ENCODE data around the gene NETO2. TPM values are rescaled to one million over a fixed set of nuclear protein-coding genes. Genes with fewer than 3 reads are reported as not detected.

NETO2 gene
- polyA plus RNA-seq, 1 experiment: 42.2 TPM

DNA sequence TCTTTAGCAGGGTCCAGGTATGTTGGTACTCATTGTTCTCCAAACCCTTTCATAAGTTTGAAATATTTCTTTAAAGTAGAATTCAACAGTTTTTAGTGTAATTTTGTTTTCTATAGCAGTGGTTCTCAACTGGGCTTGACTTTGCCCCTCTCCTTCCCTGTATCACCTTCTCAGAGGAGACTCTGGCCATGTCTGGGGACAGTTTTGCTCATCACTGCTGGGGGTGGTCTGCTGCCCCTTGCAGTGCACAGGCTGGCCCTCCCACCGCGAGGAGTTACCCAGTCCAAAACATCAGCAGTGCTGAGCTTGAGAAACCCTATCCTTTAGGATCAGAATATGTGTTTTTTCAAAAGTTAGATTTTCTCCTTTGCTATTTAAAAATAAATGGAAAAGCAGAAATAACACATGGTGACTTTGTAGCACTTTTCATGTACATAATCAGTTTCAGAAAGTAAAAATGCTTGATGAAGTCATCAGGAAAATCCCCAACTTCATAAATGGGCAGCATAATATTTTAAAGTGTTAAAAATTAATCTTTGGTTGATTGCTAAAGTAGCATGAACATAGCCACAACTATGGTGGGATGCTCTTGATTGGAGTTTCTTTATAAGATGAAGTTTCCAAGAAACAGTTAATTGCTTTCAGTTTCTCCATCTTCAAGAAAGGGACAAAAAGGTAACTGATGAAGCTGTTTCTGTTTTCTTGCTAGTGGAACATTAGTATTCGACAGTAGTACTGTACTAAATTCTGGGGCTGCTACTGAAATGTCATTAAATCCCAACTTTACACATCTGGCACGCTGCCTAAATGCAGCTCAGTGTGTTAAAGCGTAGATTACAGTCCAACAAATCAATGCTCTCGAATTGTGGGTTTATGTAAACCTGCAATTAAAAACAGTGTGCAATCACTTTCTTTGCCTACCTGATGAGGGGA, 70.3 kb downstream of the NETO2 start:
- TF ChIP-seq, protein P1, sequence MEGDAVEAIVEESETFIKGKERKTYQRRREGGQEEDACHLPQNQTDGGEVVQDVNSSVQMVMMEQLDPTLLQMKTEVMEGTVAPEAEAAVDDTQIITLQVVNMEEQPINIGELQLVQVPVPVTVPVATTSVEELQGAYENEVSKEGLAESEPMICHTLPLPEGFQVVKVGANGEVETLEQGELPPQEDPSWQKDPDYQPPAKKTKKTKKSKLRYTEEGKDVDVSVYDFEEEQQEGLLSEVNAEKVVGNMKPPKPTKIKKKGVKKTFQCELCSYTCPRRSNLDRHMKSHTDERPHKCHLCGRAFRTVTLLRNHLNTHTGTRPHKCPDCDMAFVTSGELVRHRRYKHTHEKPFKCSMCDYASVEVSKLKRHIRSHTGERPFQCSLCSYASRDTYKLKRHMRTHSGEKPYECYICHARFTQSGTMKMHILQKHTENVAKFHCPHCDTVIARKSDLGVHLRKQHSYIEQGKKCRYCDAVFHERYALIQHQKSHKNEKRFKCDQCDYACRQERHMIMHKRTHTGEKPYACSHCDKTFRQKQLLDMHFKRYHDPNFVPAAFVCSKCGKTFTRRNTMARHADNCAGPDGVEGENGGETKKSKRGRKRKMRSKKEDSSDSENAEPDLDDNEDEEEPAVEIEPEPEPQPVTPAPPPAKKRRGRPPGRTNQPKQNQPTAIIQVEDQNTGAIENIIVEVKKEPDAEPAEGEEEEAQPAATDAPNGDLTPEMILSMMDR (IDR thresholded peaks at IDR 0.05; ENCODE audit: low read depth, low read length): no peak
- DNase-seq (ENCODE audit: low read depth, low spot score): no peak
- Histone ChIP-seq H3K9me3 (ENCODE audit: control insufficient read depth, insufficient read depth, low read length) (no peaks in the 10 kb centered on the region), H3K27me3 (ENCODE audit: control insufficient read depth, insufficient read depth, low read length) (peaks cover 2% of the 10 kb centered on the region), H3K27ac (ENCODE audit: low read depth, low read length) (no peak overlapping the region), H3K4me3 (ENCODE audit: low read depth, low read length) (no peak overlapping the region)
- ChIA-PET CTCF (no interaction called here), POLR2A (no interaction called here)

DNA sequence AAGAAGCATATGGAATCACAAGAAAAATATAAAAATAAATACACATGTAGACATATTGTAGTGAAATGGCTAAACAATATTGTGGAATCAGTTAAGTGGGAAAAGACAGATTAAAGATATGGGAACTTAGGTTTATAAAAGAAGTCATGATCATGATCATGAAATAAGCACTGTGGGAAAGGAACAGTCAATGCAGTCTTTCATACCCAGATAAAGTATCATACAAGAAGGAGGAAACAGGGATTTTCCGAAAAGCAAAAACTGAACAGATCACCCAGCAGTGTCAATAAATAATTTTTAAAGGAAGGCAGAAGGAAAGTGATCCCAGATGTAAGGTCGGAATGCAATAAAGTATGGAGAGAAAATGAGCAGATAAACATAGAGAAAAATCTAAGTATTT, 71.6 kb downstream of the NETO2 start:
- no peaks in the 10 kb centered on the region for H3K9me3 ChIP-seq (ENCODE audit: control insufficient read depth, insufficient read depth, low read length)
- POLR2A ChIA-PET: no interaction called here
- H3K4me3 ChIP-seq (ENCODE audit: low read depth, low read length): no peak overlapping the region
- TF ChIP-seq, protein P1 (IDR thresholded peaks at IDR 0.05; ENCODE audit: low read depth, low read length): no peak
- peaks cover 5% of the 10 kb centered on the region for H3K27me3 ChIP-seq (ENCODE audit: control insufficient read depth, insufficient read depth, low read length)
- CTCF ChIA-PET: no interaction called here
- DNase-seq (ENCODE audit: low read depth, low spot score): no peak
- H3K27ac ChIP-seq (ENCODE audit: low read depth, low read length): no peak overlapping the region

DNA sequence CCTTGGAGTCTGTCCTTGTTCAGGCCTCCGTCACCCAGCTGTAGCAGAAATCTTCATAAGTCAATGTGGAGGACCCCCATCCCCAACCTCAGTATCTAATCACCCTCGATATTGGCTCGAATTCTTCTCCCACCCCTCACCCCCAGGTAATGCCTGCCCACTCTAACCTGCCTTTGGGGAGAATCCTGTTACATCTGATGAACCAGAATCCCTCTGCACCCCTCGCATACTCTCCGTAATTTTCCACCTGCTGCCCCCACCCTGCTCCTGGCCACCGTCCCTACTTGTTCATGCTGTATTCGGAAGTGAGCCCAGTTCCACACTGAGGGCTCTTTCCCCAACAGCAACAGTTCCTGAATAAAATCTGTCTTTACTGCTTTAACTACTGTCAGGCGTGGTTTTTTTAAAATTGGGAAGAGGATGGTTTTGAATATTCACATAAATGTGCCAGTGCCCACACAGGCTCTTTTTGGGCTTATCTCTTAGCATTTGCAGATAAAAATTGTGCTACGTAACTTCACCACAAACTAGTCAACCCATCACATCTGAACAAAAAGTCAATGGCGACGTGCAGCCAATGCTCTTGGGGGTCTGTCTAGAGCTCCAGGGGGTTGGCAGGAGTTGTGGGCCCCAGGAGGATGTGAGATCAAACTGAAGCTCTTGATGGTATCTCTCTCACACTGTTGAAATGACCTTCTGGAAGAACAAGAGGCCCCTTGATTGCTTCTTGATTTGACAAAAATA, 73.7 kb downstream of the NETO2 start:
- POLR2A ChIA-PET: no interaction called here
- H3K27me3 ChIP-seq (ENCODE audit: control insufficient read depth, insufficient read depth, low read length): peaks cover 7% of the 10 kb centered on the region
- DNase-seq (ENCODE audit: low read depth, low spot score): no peak
- TF ChIP-seq, protein P1 (IDR thresholded peaks at IDR 0.05; ENCODE audit: low read depth, low read length): no peak
- no peak overlapping the region for H3K4me3 ChIP-seq (ENCODE audit: low read depth, low read length)
- H3K9me3 ChIP-seq (ENCODE audit: control insufficient read depth, insufficient read depth, low read length): no peaks in the 10 kb centered on the region
- no peak overlapping the region for H3K27ac ChIP-seq (ENCODE audit: low read depth, low read length)
- CTCF ChIA-PET: interaction anchor here (0.6 kb wide), 1 partner anchor 32 kb away, joined by 3 read pairs; no protein-coding TSS in a partner anchor

DNA sequence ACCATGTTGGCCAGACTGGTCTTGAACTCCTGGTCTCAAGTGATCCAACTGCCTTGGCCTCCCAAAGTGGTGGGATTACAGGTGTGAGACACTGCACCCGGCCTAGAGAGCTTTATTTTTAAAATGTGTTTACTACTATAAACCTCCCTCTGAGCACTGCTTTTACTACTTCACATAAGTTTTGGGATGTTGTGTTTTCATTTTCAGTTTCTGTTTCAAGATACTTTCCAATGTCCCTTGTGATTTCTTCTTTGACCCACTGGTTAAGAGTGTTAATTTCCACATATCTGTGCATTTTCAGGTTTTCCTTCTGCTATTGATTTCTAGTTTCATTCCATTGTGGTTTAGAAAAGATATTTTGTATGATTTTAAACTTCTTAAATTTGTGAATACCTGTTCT, 74.4 kb downstream of the NETO2 start:
- ChIA-PET POLR2A (no interaction called here), CTCF (interaction anchor here (0.8 to 1.1 kb wide), 2 partner anchors 15 to 32 kb away, joined by 3 read pairs; no protein-coding TSS in a partner anchor)
- peaks cover 7% of the 10 kb centered on the region for H3K27me3 ChIP-seq (ENCODE audit: control insufficient read depth, insufficient read depth, low read length)
- DNase-seq (ENCODE audit: low read depth, low spot score): no peak
- no peaks in the 10 kb centered on the region for H3K9me3 ChIP-seq (ENCODE audit: control insufficient read depth, insufficient read depth, low read length)
- TF ChIP-seq, protein P1 (IDR thresholded peaks at IDR 0.05; ENCODE audit: low read depth, low read length): no peak
- no peak overlapping the region for H3K4me3 ChIP-seq (ENCODE audit: low read depth, low read length)
- no peak overlapping the region for H3K27ac ChIP-seq (ENCODE audit: low read depth, low read length)

DNA sequence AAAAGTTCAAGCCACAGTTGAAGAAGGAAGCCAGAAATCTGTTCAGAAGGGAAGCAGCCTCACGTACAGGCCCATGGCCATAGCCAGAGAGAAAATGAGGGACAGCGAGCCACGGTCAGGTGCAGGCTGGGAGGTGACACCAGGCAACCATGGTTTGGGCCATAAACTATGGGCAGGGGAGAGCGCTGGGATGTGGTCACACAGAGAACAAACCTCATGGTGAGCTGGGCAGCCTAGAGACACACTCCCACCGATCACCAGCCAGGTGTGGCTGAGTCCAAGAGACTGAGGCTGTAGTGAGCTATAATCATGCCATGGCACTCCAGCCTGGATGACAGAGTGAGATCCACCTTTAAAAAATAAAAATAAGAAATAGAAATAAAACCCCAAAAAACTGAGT, 76.5 kb downstream of the NETO2 start:
- DNase-seq (ENCODE audit: low read depth, low spot score): no peak
- peaks cover 7% of the 10 kb centered on the region for H3K27me3 ChIP-seq (ENCODE audit: control insufficient read depth, insufficient read depth, low read length)
- TF ChIP-seq, protein P1 (IDR thresholded peaks at IDR 0.05; ENCODE audit: low read depth, low read length): no peak
- H3K4me3 ChIP-seq (ENCODE audit: low read depth, low read length): no peak overlapping the region
- no peak overlapping the region for H3K27ac ChIP-seq (ENCODE audit: low read depth, low read length)
- ChIA-PET CTCF (interaction anchor here (0.5 to 1.2 kb wide), 2 partner anchors 30 to 1564 kb away, joined by 3 read pairs; no protein-coding TSS in a partner anchor), POLR2A (no interaction called here)
- H3K9me3 ChIP-seq (ENCODE audit: control insufficient read depth, insufficient read depth, low read length): no peaks in the 10 kb centered on the region
